ENCODE data around the gene EXOC7. TPM values are rescaled to one million over a fixed set of nuclear protein-coding genes. Genes with fewer than 3 reads are reported as not detected.
A peak's percentile ranks its signal among the peaks of the same experiment; 100 is the strongest.

The EXOC7 gene
- total and polyA plus RNA-seq, 12 donors, result 37.9 to 97.5 (median 82.1) TPM

- DNase-seq (no peak), ATAC-seq (peak in 1 of 8 donors; percentile 4)
- TF ChIP-seq CTCF (IDR thresholded peaks at IDR 0.05), result no peak
- WGBS, 2 donors, result 27 to 30% methylated on average over 51 to 54 of the region's 54 CpGs
- Histone ChIP-seq H3K27ac (no peak overlapping the region), H3K4me3 (no peak overlapping the region), H3K27me3 (peaks cover 19 to 89% (median 80%) of the 10 kb centered on the region in 7 donors), H3K4me1 (peaks cover 9 to 57% (median 30%) of the 10 kb centered on the region in 9 donors), H3K9me3 (no peaks in the 10 kb centered on the region), H3K36me3 (no peaks in the 10 kb centered on the region)
- intact Hi-C loops (cut with DNase I), result no loop called here
Observed at GRCh38 chr17:76137351-76138233, 34.0 kb upstream of the EXOC7 start.

- no peak for DNase-seq
- Histone ChIP-seq H3K4me3 (no peak overlapping the region), H3K4me1 (peaks cover 9 to 57% (median 32%) of the 10 kb centered on the region in 9 donors), H3K27ac (no peak overlapping the region), H3K27me3 (peaks cover 19 to 95% (median 86%) of the 10 kb centered on the region in 7 donors), H3K36me3 (no peaks in the 10 kb centered on the region), H3K9me3 (no peaks in the 10 kb centered on the region)
- no peak for TF ChIP-seq CTCF (IDR thresholded peaks at IDR 0.05)
- WGBS, 2 donors, result 36 to 45% methylated on average over 7 of the region's 7 CpGs
- ATAC-seq, result no peak
- intact Hi-C loops (cut with DNase I), result no loop called here
Observed at GRCh38 chr17:76137001-76137350, 33.4 kb upstream of the EXOC7 start.

GRCh38 chr17:76136276-76137000 is 32.9 kb upstream of the EXOC7 start:
- Histone ChIP-seq H3K4me1 (peaks cover 9 to 51% (median 30%) of the 10 kb centered on the region in 9 donors), H3K4me3 (no peak overlapping the region), H3K27ac (no peak overlapping the region), H3K9me3 (no peaks in the 10 kb centered on the region), H3K27me3 (peaks cover 19 to 98% (median 91%) of the 10 kb centered on the region in 7 donors), H3K36me3 (no peaks in the 10 kb centered on the region)
- DNase-seq (no peak), ATAC-seq (no peak)
- intact Hi-C loops (cut with DNase I), result no loop called here
- 65 to 69% methylated on average over 16 of the region's 16 CpGs for WGBS, 2 donors
- TF ChIP-seq CTCF (IDR thresholded peaks at IDR 0.05), result no peak

- Histone ChIP-seq H3K27me3 (peaks cover 19 to 100% (median 97%) of the 10 kb centered on the region in 7 donors), H3K9me3 (no peaks in the 10 kb centered on the region), H3K36me3 (no peaks in the 10 kb centered on the region), H3K4me1 (peaks cover 5 to 45% (median 24%) of the 10 kb centered on the region in 9 donors), H3K27ac (no peak overlapping the region), H3K4me3 (no peak overlapping the region)
- no peak for TF ChIP-seq CTCF (IDR thresholded peaks at IDR 0.05)
- ATAC-seq (no peak), DNase-seq (no peak)
- WGBS, 2 donors, result 59 to 62% methylated on average over 8 of the region's 8 CpGs
- intact Hi-C loops (cut with DNase I), result no loop called here
Observed at GRCh38 chr17:76135810-76136188, 32.2 kb upstream of the EXOC7 start.

Measured in heart right ventricle (tissue), 16 donors.